Stimulated activated CD8-positive, alpha-beta memory T cell treated with anti-CD3 and anti-CD28 coated beads, Interleukin-12 subunit alpha, Interleukin-12 subunit beta, amount 100 ng/mL, for 24 hours (primary cell): ENCODE data around the gene CDK5RAP3.

ENCODE experiments used
- DNase-seq: peaks from one replicate; pipeline ENCODE4 v3.0.0-alpha.2; 2020; ENCODE audit errors: extremely low read depth

The CDK5RAP3 gene

DNA sequence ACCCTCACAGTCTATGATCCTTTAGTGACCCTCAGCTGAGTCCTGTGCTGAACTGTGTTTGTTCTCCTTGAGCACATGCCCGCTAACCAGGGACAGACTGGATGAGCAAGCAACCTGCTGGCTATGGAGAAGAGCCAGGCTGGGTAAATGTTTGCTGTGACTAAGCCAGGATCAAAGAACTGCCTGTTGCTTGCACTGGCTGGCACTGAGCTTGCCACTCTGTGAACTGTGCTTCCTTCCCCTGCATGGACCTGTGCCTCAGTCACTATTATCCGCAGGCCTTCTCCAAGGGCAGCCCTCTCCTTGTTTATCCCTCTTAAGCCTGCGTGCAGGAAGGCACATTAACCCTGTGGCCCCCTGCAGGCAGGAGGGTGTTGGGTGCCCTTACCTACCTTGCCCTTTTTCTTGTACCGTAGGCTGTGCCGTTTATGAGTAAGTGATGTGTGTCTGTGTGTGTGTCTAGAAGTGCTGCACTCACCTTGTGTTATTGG lies 22.2 kb upstream of the CDK5RAP3 start:
- DNase-seq: no peak

DNA sequence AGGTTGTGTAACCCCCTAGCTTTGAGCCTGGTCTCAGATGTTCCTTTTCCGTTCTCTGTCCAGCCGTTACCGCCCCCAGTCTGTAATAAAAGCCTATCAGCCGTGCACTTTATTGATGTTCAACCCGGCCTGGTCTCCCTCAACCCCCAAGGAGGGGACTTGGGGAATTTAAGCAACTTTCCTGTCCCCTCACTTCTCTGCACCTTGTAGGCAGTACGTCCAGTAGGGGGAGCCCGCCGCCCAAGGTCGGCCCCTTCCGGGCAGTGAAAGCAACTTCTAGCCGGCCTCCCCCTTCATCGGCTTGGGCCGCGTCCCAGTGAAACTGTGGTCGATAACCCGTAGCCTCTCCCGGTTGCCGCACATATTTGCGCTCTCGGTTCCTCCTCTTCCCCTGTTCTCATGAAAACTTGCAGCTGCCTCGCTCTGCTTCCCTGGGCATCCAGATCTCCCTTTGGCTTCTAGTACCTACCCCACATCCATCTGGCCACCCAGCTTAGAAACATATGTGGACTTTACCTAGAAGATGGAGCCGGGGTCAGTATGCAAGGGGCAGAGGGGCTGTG lies 21.6 kb upstream of the CDK5RAP3 start:
- DNase-seq: peak; percentile 64

DNA sequence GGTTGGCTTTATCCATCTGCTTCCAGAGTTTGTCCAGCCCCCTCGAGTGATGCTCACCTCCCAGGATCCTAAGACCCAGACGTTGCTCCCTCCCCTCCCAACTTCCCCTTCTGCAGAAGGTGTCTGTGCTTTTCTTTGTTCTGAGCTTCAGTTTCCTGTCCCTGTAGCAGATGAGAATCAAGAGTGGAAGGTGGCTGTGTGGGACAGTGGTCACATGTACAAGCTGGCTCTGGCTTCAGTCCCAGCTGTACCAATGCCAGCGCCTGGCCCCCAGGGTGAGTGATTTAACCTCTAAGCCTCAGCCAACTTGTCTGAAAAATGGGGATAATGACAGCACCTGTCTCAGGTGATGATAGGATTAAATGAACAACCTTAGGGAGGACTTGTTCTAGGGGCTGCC lies 21.0 kb upstream of the CDK5RAP3 start:
- DNase-seq: no peak

DNA sequence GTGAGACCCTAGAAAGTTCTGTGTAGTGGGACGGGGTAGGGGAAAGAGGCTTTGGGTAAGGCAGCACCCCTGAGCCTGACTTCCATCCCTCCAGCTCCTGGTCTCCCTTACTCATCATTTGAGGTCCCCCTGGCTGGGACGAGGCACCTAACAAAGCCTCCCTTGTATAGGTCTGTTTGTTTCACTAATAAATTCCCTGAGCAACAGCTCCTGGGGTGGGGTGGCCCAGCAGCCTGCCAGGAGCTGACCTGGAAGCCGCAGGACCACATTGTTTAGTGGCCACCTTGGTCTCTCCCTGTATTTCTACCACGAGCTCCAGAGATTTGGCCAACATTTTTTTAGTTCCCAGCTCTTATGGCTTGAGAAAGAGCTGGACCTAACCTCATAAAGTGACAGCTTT lies 20.5 kb upstream of the CDK5RAP3 start:
- DNase-seq: no peak

DNA sequence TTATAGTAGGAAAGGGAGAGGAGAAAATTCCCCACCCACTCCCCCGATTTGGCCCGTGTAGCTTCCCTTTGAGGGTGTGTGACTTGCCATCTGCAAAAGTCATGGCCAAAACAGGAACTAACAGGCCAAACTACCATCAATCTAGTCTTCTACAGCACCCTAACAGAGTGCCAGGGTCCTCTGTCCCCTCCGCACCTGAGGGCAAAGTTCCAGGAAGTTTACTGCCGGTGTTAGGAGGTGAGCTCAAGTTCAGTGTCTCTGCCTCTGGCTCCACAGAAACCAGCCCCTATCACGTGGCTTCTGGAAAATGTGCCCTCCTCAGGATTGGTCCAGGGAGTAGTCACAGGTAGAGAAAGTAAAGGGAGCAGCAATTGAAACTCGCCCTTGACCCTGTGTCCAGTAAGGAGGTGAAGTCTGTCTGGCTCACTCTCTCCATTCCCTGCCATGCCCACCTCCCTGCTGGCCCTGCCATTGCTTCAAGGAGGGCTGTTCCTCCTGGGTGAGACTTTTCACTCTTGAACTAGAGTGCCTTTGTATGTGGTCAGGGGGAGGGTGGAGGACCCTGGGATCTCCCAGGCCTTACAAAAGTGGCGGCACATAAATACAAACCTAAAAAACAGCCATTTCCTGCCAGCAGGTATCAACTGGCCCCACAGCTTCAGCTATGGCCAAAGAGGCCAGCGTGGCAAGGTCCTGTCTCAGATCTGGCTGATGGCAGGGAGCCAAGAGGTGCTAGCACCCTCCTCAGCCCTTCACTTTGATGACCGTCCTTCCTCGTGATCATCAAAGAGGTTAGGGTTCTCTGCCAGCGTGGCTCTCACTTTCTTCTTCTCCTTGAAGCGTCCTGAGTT lies 18.5 kb upstream of the CDK5RAP3 start:
- DNase-seq: no peak

DNA sequence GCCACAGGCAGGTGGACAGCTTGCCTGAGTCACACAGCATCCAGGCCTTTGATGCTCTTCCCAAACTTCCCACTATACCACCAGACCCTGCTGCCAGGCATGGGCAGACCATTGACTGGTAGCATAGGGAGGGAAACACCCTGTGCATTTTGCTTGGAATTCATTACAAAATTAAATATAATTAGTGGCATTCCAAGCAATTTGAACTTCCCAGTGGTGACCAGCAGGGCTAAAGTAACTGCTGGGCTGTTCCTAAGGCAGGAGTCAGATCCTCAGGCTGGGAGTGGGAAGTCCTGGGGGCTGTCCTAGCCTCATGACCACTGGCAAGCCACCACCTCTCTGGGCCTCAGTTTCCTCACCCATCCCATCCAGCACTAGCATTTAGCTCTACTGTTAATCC lies 17.0 kb upstream of the CDK5RAP3 start:
- no peak for DNase-seq

DNA sequence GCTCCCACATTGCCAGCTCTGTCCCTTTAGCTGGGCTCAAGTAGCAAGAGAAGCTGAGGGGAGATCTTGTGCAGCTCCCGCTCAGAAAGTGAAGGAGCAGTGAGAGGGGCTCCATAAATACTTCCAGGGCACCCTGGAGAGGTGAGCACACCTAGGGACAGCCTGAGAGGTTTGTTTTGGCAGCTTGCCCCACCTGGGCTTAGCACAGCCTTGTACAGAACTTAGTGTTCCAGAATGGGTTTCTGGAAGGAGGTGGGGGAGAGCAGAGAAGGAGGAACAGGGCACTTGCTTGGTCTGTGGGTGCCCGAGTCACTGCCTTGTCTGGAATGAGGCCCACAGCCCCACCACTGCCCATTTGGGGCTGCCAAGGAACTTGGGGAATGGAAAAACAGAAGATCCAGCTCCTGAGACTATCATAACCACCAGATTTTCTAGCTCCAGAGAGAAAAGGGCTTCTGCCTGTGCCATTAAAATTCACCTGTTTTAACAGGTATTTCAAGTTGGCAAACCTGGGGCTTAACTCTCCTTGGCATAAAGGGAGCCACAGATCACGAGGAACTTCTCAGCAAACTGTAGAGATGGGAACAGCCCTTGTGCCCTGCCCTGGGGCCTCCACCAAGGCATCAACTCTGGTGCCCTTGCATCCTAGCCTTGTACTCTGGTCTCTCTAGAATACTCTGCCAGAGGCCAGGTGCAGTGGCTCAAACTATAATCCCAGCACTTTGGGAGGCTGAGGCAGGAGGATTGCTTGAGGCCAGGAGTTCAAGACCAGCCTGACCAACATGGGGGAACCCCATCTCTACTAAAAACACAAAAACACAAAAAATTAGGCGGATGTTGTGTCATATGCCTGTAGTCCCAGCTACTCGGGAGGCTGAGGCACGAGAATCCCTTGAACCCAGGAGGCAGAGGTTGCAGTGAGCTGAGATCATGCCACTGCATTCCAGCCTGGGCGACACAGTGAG lies 15.1 kb upstream of the CDK5RAP3 start:
- DNase-seq: no peak

DNA sequence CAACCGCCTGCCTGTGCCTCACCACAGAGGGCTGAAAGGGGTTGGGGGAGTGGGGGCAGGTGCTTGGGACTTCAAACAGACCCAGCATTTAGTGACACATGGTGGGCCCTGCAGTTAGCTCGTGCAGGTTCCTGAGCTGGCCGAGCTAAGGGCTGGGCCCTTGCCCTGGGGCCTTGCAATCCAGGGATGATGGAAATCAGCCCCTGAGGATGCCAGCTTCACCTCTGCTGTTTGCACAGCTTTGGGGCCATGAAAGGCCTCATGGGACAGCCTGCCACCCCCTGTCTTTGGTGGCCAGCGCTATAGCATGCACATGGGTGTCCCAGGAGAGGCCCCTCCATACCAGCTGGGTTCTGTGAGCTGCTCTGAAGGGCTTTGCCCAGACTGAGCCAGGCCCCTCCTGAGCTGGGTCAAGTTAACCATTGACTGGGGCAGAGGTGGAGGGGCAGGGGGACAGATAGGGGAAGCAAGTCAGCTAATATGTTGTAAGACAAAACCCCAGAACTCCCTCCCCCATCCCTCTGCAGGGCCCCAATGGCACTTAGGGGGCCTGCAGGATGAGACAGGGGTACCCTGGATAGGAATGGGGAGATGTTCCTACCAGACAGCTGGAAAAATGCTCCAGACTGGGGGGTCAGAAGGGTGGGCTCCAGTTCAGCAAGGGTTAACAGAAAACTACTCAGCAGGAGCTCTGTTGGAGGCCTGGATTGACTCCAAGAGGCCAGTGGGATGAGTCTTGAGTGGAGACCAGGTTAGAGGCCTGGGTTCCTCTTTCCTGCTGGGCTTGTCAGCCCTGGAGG lies 13.9 kb upstream of the CDK5RAP3 start:
- no peak for DNase-seq

DNA sequence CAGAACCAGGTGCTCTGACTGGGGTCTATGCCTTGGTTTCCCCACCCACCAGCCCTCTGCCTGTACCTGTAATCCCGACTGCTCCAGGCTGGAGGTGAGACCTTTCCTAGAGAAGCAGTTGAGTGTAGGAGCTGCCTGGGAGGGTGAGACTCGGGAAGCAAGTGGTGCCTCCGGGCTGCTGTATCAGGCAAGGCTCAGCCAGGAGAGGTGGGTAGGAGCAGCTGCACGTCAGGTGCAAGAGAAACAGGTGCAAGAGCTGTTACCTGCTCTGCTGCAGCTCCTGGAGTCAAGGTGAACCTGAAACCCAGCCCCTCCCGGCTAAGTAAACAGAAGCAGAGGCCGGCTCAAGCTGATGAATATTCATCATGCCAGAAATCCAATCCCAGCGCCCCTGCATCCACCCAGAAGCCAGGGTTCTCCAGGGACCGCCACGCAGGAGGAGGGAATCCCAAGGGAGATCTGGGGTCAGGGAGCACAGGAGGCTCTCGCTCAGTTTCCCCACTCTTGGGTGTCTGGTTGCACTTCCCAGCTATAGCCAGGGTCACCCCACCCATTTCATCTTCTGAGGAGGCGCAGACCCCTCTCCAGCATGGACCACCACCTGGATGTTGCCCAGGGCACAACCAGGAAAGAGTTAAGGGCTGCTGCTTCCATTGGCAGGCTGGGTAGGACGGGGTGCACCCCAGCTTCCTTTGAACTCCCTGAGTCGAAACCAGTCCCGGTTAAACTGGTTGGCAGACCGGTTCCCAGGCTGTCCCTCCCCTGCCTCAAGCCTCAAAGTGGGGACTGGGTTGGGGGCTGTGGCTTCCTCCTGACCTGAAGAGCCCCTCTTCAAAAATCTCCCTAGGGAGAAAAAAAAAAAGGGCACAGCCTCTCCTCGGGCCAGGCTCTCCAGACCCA lies 13.1 kb upstream of the CDK5RAP3 start, which contains the start of gene PRR15L:
Gene PRR15L, minus strand, starts transcription at position 293 of the 900 bp plus-strand sequence. CDS start 4,649 bp downstream, outside the sequence.
- no peak for DNase-seq

DNA sequence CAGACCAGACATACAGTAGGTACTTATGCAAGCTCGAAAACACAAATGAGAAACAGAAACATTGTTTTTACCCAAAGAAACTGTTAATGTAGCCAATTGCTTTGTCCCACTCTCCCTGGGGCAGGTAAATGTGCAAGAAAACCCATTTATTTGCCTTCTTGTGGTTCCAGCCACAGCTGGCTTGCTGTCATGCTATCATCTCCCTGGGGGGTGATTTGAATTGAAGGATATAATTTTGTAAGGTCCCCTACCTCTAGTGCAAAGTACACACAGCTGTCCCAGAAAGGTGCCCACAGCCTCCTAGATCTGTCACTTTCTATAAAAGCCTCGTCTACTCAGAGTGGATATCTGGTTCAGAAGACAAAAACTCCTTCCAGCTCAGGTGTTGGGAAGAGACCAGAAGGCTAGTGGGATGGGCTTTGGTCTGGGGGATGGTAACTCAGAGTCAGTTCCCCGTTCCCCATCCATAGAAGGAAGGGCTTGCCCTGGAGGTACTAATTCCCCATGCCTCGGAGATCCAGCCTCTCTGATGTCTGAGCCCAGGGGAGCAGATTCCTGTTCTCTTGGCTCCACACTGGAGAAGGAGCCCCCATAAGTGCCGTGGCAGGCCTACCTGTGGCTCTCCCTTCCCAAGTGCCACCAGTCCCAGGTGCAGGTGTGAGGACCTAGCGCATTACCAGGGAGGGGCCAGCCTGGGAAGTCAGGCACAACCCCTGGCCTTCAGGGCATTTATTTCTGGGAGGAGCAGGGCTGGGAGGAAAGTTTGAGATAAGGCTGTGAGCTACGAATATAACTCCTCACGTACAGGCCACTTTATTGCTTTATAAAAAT lies 10.9 kb upstream of the CDK5RAP3 start:
- DNase-seq: no peak

DNA sequence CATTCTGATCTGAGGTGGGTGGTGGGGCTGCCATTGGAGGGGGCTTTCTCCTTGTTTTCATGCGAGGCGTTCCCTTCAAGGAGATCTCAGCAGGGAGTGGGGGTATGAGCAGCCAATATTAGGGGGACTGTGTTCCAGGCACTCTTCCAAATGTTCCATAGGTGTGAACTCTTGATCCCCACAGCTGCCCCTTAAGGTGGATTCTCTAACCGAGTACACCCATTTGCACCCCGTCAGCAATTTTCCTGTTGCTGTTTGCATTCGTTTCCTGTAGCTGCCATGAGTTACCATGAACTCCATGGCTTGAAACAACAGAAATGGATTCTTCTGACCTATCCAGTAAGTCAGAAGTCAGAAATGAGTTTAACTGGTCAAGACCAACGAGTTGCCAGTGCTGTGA lies 9.5 kb upstream of the CDK5RAP3 start:
- DNase-seq: no peak

DNA sequence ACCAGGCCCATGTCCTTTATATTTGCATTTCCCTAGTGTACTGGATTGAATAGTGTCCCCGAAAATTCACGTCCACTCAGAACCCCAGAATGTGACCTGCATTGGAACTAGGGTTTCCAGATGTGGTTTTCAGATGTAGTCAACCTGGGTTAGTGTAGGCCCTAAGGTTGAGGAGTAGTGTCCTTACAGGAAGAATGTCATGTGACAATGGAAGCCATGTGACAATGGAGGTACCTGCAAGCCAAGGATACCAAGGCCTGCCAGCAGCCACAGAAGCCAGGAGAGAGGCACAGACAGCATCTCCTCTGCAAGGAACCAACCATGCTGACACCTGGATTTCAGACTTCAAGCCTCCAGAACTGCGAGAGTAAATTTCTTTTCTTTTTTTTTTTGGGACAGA lies 8.0 kb upstream of the CDK5RAP3 start:
- DNase-seq: no peak

DNA sequence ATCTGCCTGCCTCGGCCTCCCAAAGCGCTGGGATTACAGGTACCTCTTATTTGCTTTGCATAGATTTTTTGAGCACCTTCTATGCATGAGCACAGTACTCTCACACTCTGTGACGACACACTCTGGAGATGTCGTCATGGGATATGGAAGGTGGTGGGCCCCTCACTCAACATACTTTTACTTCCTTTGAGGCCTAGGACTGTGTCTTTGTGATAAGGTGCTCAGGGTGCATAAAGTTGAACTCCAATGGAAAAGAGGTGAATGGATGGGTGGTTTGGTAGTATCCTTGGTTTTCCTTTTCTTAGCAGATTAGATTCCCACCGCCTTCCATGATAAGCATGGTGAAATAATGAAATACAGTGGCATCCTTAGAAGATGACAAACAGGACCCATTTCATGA lies 6.1 kb upstream of the CDK5RAP3 start:
- DNase-seq: no peak

DNA sequence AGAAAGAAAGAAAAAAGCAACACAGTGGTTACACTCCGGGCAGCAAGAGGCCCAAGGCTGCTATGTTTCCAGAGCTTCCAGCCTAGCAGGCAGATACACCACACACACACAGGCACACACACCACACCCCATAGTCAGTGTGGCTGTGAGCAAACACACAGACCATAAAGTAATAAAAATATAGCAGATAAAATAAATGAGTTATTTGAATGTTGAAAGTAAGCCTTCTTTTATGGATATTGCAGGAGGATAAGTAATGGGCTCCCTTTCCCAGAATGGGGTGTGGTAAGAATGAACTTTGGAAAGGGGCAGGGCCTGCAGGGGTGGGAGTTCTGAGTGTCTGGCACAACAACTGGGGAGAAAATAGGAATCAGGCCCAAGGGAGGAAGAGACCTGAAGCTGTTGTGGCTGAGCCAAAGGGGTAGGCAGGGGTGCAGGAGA lies 4.8 kb upstream of the CDK5RAP3 start:
- DNase-seq: no peak

DNA sequence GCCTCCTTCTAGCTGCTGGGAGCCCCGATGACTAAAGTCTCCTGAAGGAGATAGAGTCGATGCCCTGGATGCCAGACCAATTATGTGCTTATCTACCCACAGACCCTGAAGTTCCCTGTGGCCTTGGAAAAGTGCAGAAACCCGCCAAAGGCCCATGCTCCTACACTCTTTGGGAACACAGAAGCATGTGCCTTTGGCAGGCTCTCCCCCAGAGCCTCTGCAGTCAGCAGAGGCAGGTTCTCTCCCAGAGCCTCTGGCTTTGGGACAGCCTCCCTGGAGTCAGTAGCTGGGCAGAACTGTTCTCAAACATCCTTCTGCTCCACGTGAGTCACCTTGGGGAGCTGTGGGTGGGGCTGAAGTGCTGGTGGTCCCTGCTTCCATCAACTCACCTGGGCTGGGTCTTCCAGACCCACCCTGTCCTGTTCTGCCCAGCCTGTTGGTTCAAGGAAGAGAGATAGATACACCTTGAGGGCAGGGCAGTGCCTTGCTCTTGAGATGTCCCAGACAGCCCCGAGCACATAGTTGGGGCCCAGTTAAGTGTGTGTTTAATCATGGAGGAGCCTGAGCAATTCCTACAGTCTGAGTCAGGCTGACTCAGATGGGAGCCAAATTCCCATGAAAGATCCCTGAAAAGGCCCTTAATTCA lies 3.2 kb upstream of the CDK5RAP3 start:
- no peak for DNase-seq

DNA sequence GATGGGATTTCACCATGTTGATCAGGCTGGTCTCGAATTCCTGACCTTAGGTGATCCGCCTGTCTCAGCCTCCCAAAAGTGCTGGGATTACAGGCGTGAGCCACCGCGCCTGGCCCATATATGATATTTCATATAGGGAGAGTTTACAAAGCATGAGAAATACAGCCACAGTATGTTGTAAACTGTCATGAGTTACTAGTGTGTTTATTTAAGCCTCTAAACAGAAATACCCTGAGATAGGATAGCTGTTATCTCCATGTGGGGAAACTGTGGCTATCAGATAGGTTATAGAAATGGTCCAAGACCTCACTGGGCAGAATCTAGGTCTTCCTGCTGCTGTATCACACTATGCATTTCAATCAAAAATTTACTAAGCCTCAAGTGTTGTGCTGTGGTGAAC lies 2.1 kb upstream of the CDK5RAP3 start:
- DNase-seq: no peak

DNA sequence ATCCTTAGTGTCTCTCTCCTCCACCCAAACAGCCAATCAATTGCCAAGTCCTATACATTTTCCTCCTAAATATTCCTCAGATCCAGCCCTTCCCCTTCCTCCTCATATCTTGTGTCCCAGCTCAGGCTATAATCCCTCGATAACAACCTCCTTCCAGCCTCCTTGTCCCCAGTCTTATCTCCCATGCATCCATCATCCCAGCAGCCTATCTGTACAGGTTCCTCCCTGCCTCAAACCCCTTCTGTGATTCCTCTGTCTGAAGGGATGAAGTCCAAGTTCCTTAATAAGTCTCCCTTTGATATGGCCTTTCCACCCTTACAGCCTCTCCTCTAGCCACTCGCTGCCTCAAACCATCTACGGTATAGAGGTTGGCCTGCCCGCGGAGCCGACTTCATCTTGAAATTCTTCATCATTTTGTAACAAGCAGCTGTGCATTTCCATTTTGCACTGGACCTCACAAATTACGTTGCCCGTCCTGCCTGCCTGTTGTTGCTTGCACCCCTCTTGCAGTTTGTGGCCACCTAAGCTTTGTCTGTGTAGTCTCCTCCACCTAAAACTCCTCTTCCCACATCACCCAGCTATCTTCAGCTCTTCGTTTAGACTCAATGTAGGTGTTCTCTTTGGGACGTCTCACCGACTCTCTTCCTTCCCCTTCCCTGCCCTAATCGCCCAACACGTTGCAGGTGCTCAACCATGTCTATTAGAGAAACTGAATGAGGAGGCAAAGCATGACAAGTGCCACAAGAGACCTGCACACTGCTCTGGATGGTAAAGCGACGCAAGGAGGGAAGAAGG lies 786 bp upstream of the CDK5RAP3 start:
- no peak for DNase-seq

DNA sequence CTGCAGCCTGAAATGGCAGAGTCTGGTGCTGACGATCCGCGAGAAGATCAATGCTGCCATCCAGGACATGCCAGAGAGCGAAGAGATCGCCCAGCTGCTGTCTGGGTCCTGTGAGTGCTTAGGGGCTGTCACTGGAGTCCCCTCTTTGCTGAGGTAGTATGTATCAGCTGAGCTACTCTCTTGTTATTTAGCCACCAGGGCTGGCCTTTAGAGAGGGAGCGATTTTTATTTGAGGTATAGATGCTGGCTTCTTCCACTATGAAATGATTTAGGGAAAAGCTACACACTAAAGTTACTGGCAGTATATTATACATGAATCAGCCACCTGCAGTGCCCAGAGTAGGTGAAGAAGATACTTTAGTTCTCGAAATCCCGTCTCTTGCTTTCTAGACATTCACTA lies 2.6 kb downstream of the CDK5RAP3 start:
- no peak for DNase-seq
